H9 (cell line): ENCODE measurements around the gene ITIH4. TPM values are rescaled to one million over a fixed set of nuclear protein-coding genes. Genes with fewer than 3 reads are reported as not detected.

Experiments
- DNase-seq: peaks from one replicate; pipeline ENCODE4 v3.0.0-alpha.2; 2017
- H2AFZ ChIP-seq: one replicate; pipeline ENCODE4 v1.6.1; 2013; ENCODE audit warnings: mild to moderate bottlenecking, low read length, control low read depth, moderate library complexity
- H2AK5ac ChIP-seq: 2 replicates; pipeline ENCODE4 v1.6.1; 2013; ENCODE audit warnings: low read length, control low read depth, mixed read lengths; ENCODE audit not compliant: insufficient read length
- H2BK120ac ChIP-seq: one replicate; pipeline ENCODE4 v1.6.1; 2013; ENCODE audit warnings: low read depth, mild to moderate bottlenecking, low read length, control low read depth, inconsistent platforms; ENCODE audit not compliant: poor library complexity, severe bottlenecking
- H2BK12ac ChIP-seq: 2 replicates; pipeline ENCODE4 v1.6.1; 2013; ENCODE audit warnings: low read length, control low read depth, mixed read lengths, low read depth; ENCODE audit not compliant: insufficient read length
- H2BK15ac ChIP-seq: 2 replicates; pipeline ENCODE4 v1.6.1; 2013; ENCODE audit warnings: low read depth, low read length, control low read depth
- H2BK20ac ChIP-seq: one replicate; pipeline ENCODE4 v1.6.1; 2013; ENCODE audit warnings: low read depth, mild to moderate bottlenecking, low read length, control low read depth, inconsistent platforms; ENCODE audit not compliant: poor library complexity, severe bottlenecking
- H2BK5ac ChIP-seq: 2 replicates; pipeline ENCODE4 v1.6.1; 2013; ENCODE audit warnings: low read length, control low read depth, mixed read lengths; ENCODE audit not compliant: insufficient read length
- H3K14ac ChIP-seq: 2 replicates; pipeline ENCODE4 v1.6.1; 2013; ENCODE audit warnings: low read length, control low read depth; ENCODE audit not compliant: insufficient read depth
- H3K18ac ChIP-seq: 2 replicates; pipeline ENCODE4 v1.6.1; 2013; ENCODE audit warnings: low read depth, mild to moderate bottlenecking, mixed read lengths, low read length, control low read depth; ENCODE audit not compliant: insufficient read length
- H3K23ac ChIP-seq: 2 replicates; pipeline ENCODE4 v1.6.1; 2013; ENCODE audit warnings: low read length, control low read depth, mixed read lengths, low read depth; ENCODE audit not compliant: insufficient read length
- H3K23me2 ChIP-seq: 2 replicates; pipeline ENCODE4 v1.6.1; 2013; ENCODE audit warnings: low read depth, mild to moderate bottlenecking, mixed read lengths, low read length, control low read depth; ENCODE audit not compliant: insufficient read length, poor library complexity, severe bottlenecking
- H3K27ac ChIP-seq: 2 replicates; pipeline ENCODE4 v1.5.1; 2013; ENCODE audit warnings: low read length, control low read depth, mixed read lengths, low read depth; ENCODE audit not compliant: insufficient read length
- H3K27me3 ChIP-seq: 2 replicates; pipeline ENCODE4 v1.6.1; 2013; ENCODE audit warnings: low read length, control low read depth, inconsistent platforms; ENCODE audit not compliant: insufficient read depth
- H3K4ac ChIP-seq: 2 replicates; pipeline ENCODE4 v1.6.1; 2013; ENCODE audit warnings: low read depth, mild to moderate bottlenecking, control low read depth, inconsistent platforms, low read length, moderate library complexity
- H3K4me1 ChIP-seq: 2 replicates; pipeline ENCODE4 v1.6.1; 2013; ENCODE audit warnings: low read length, control low read depth, inconsistent platforms; ENCODE audit not compliant: insufficient read depth
- H3K4me2 ChIP-seq: 2 replicates; pipeline ENCODE4 v1.6.1; 2013; ENCODE audit warnings: low read length, control low read depth, mixed read lengths; ENCODE audit not compliant: insufficient read length, insufficient read depth
- H3K56ac ChIP-seq: 2 replicates; pipeline ENCODE4 v1.6.1; 2013; ENCODE audit warnings: low read depth, mild to moderate bottlenecking, mixed read lengths, low read length, control low read depth; ENCODE audit not compliant: insufficient read length
- H3K79me1 ChIP-seq: 2 replicates; pipeline ENCODE4 v1.6.1; 2013; ENCODE audit warnings: low read depth, mild to moderate bottlenecking, moderate library complexity, low read length, control low read depth, inconsistent platforms; ENCODE audit not compliant: insufficient read depth, poor library complexity, severe bottlenecking
- H3K79me2 ChIP-seq: 2 replicates; pipeline ENCODE4 v1.6.1; 2013; ENCODE audit warnings: low read length, control low read depth, inconsistent platforms; ENCODE audit not compliant: insufficient read depth
- H3K9ac ChIP-seq: 2 replicates; pipeline ENCODE4 v1.6.1; 2013; ENCODE audit warnings: low read length, control low read depth, mixed read lengths; ENCODE audit not compliant: insufficient read length; ENCODE audit errors: extremely low read depth
- H3K9me3 ChIP-seq: one replicate; pipeline ENCODE4 v1.6.1; 2013; ENCODE audit warnings: low read depth, low read length, inconsistent platforms; ENCODE audit not compliant: control insufficient read depth
- H3T11ph ChIP-seq: one replicate; pipeline ENCODE4 v1.6.1; 2013; ENCODE audit warnings: mild to moderate bottlenecking, low read length, control low read depth, inconsistent platforms
- H4K20me1 ChIP-seq: one replicate; pipeline ENCODE4 v1.6.1; 2013; ENCODE audit not compliant: control insufficient read depth, insufficient read length, insufficient read depth
- H4K5ac ChIP-seq: 2 replicates; pipeline ENCODE4 v1.6.1; 2013; ENCODE audit warnings: low read depth, mild to moderate bottlenecking, mixed read lengths, low read length, control low read depth; ENCODE audit not compliant: insufficient read length
- H4K8ac ChIP-seq: replicated peaks from 2 replicates; pipeline ENCODE4 v1.6.1; 2013; ENCODE audit warnings: low read length, control low read depth, mixed read lengths, low read depth; ENCODE audit not compliant: insufficient read length
- H4K91ac ChIP-seq: 2 replicates; pipeline ENCODE4 v1.6.1; 2013; ENCODE audit warnings: low read depth, mild to moderate bottlenecking, moderate library complexity, mixed read lengths, low read length, control low read depth; ENCODE audit not compliant: insufficient read length
- H3K27ac Mint-ChIP-seq, 3 experiments: 2 replicates in 2 of 3; 3 replicates in 1 of 3; pipeline ENCODE4 v1.8.0; 2020 to 2021; ENCODE audit warnings: mixed read lengths in 3 of 3, mild to moderate bottlenecking in 1 of 3, moderate library complexity in 1 of 3
- H3K27me3 Mint-ChIP-seq: 2 replicates; pipeline ENCODE4 v1.8.0; 2021; ENCODE audit warnings: low read depth, mild to moderate bottlenecking, moderate library complexity, mixed read lengths
- H3K36me3 Mint-ChIP-seq, 3 experiments: 2 replicates in 2 of 3; 3 replicates in 1 of 3; pipeline ENCODE4 v1.8.0; 2020 to 2021; ENCODE audit warnings: low read depth in 3 of 3, mixed read lengths in 3 of 3; ENCODE audit not compliant: insufficient read depth in 1 of 3
- H3K4me1 Mint-ChIP-seq, 2 experiments: 2 replicates each; pipeline ENCODE4 v1.8.0; 2020; ENCODE audit warnings: mixed read lengths in 2 of 2
- H3K4me3 Mint-ChIP-seq, 2 experiments: 2 replicates in 1 of 2; 3 replicates in 1 of 2; pipeline ENCODE4 v1.8.0; 2020 to 2021; ENCODE audit warnings: mild to moderate bottlenecking in 2 of 2, mixed read lengths in 2 of 2, moderate library complexity in 1 of 2
- H3K9me3 Mint-ChIP-seq, 2 experiments: 2 replicates in 1 of 2; 3 replicates in 1 of 2; pipeline ENCODE4 v1.8.0; 2020; ENCODE audit warnings: mild to moderate bottlenecking in 2 of 2, mixed read lengths in 2 of 2, moderate library complexity in 1 of 2
- WGBS: extraction: QIAGEN DNeasy Blood & Tissue Kit; methylation state at CpG from one replicate; pipeline ENCODE4 v1.1.7; 2013; ENCODE audit warnings: missing lambda C conversion rate, low lambda C conversion rate, mixed read lengths; ENCODE audit not compliant: insufficient read length; ENCODE audit errors: extremely low coverage; 5-methylcytosine and 5-hydroxymethylcytosine counted together
- total RNA-seq: library from RNA; stranded (reverse); gene quantifications from 2 replicates; pipeline ENCODE4 v1.2.1, GENCODE V29; 2021
- TF ChIP-seq, protein P1 (sequence below): fragments of 200-600 bp; sonication (generic); conservative IDR thresholded peaks from 3 replicates; pipeline ENCODE4 v1.8.0; 2021; ENCODE audit warnings: antibody characterized with exemption, mild to moderate bottlenecking

ITIH4 gene
- total RNA-seq, 1 experiment from 2014 or later, result 3.0 TPM

GRCh38 chr3:52846432-52846965 is 16.0 kb upstream of the ITIH4 start:
- no peak for DNase-seq
- Mint-ChIP-seq H3K27ac (peak overlapping the region in 1 of 3 experiments; percentile 67; a peak in 1 of 7 replicates), H3K4me3 (no peak overlapping the region), H3K9me3 (no peaks in the 10 kb centered on the region; a peak in 1 of 5 replicates), H3K27me3 (no peaks in the 10 kb centered on the region), H3K36me3 (peaks cover 17 to 36% (median 26%) of the 10 kb centered on the region in 3 experiments), H3K4me1 (peaks cover 8 to 18% of the 10 kb centered on the region in 2 experiments)
- TF ChIP-seq, protein P1, sequence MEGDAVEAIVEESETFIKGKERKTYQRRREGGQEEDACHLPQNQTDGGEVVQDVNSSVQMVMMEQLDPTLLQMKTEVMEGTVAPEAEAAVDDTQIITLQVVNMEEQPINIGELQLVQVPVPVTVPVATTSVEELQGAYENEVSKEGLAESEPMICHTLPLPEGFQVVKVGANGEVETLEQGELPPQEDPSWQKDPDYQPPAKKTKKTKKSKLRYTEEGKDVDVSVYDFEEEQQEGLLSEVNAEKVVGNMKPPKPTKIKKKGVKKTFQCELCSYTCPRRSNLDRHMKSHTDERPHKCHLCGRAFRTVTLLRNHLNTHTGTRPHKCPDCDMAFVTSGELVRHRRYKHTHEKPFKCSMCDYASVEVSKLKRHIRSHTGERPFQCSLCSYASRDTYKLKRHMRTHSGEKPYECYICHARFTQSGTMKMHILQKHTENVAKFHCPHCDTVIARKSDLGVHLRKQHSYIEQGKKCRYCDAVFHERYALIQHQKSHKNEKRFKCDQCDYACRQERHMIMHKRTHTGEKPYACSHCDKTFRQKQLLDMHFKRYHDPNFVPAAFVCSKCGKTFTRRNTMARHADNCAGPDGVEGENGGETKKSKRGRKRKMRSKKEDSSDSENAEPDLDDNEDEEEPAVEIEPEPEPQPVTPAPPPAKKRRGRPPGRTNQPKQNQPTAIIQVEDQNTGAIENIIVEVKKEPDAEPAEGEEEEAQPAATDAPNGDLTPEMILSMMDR, result no peak
- no peaks in the 10 kb centered on the region for H4K20me1 ChIP-seq
- no peak overlapping the region for H3T11ph ChIP-seq
- no peak overlapping the region for H2AK5ac ChIP-seq
- no peak overlapping the region for H2BK20ac ChIP-seq
- H2BK120ac ChIP-seq, result no peak overlapping the region
- no CpG with 5 or more reads among the region's 15 CpGs for WGBS
- H2AFZ ChIP-seq, result no peak overlapping the region
- H3K27ac ChIP-seq, result no peak overlapping the region
- H3K23ac ChIP-seq, result no peak overlapping the region
- H2BK12ac ChIP-seq, result no peak overlapping the region
- H3K9ac ChIP-seq, result no peak overlapping the region
- H3K56ac ChIP-seq, result no peak overlapping the region
- H2BK15ac ChIP-seq, result no peak overlapping the region
- H3K4me2 ChIP-seq, result no peak overlapping the region
- no peak overlapping the region for H4K5ac ChIP-seq
- no peaks in the 10 kb centered on the region for H3K9me3 ChIP-seq
- H3K27me3 ChIP-seq, result no peaks in the 10 kb centered on the region
- H3K79me1 ChIP-seq, result no peaks in the 10 kb centered on the region
- no peaks in the 10 kb centered on the region for H3K79me2 ChIP-seq
- H3K23me2 ChIP-seq, result no peaks in the 10 kb centered on the region
- no peak overlapping the region for H4K91ac ChIP-seq
- no peak overlapping the region for H3K4ac ChIP-seq
- H3K14ac ChIP-seq, result no peak overlapping the region
- H3K4me1 ChIP-seq, result no peaks in the 10 kb centered on the region
- no peak overlapping the region for H2BK5ac ChIP-seq
- no peak overlapping the region for H3K18ac ChIP-seq
- no peak overlapping the region for H4K8ac ChIP-seq
